22Rv1 (cell line): ENCODE measurements around the gene MSL3B.

Experiments used
- H3K27ac ChIP-seq: fragments of 450-650 bp; 2 replicates; pipeline ENCODE4 v1.5.1; 2017
- ZFX ChIP-seq: fragments of 450-650 bp; IDR thresholded peaks from 2 replicates; pipeline ENCODE4 v1.6.1; 2017; ENCODE audit warnings: antibody characterized with exemption, borderline replicate concordance
- TF ChIP-seq, protein P1 (sequence below): fragments of 450-650 bp; IDR thresholded peaks from 2 replicates; pipeline ENCODE4 v1.5.1; 2017; ENCODE audit warnings: mild to moderate bottlenecking

Gene MSL3B

DNA sequence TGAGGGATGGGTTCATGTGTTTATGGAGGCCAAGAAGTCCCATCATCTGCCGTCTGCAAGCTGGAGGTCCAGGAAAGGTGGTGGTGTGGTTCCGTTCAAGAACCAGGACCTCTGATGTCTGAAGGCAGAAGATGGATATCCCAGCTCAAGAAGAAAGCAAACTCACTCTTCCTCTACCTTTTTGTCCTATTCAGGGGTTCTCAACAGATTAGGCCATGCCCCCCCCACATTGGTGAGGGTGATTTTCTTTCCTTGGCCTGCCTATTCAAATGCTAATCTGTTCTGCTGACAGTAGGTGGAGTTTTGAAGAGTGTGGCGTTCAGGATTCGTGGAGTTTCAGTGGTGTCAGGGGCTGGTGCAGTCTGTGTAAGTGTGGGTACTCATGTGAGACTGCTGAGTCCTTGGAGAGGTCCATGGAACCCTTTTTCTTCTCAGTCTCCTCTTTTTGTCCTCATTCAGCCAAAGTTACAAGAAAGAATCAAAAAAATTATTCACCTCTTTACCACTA lies 5.9 kb downstream of the MSL3B start:
- no peak overlapping the region for H3K27ac ChIP-seq
- TF ChIP-seq ZFX: no peak
- TF ChIP-seq, protein P1, sequence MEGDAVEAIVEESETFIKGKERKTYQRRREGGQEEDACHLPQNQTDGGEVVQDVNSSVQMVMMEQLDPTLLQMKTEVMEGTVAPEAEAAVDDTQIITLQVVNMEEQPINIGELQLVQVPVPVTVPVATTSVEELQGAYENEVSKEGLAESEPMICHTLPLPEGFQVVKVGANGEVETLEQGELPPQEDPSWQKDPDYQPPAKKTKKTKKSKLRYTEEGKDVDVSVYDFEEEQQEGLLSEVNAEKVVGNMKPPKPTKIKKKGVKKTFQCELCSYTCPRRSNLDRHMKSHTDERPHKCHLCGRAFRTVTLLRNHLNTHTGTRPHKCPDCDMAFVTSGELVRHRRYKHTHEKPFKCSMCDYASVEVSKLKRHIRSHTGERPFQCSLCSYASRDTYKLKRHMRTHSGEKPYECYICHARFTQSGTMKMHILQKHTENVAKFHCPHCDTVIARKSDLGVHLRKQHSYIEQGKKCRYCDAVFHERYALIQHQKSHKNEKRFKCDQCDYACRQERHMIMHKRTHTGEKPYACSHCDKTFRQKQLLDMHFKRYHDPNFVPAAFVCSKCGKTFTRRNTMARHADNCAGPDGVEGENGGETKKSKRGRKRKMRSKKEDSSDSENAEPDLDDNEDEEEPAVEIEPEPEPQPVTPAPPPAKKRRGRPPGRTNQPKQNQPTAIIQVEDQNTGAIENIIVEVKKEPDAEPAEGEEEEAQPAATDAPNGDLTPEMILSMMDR: no peak

DNA sequence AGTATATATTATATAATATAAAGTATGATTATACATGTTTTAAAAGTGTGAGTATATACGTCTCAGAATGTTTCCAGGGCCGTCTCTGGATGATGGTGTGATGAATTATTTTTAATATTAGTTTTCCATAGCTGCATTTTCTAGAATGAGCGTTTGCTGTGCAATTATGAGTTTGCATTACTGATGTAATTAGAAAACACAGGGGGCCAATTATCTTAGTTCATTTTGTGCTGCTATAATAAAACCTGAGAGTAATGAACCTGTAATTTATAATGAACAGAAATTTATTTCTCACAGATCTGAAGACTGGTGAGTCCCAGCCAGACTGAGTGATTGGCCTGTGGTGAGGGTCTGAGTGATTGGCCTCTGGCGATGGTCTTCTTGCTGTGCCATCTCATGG lies 9.9 kb downstream of the MSL3B start:
- H3K27ac ChIP-seq: no peak overlapping the region
- TF ChIP-seq, protein P1: no peak
- TF ChIP-seq ZFX: no peak

DNA sequence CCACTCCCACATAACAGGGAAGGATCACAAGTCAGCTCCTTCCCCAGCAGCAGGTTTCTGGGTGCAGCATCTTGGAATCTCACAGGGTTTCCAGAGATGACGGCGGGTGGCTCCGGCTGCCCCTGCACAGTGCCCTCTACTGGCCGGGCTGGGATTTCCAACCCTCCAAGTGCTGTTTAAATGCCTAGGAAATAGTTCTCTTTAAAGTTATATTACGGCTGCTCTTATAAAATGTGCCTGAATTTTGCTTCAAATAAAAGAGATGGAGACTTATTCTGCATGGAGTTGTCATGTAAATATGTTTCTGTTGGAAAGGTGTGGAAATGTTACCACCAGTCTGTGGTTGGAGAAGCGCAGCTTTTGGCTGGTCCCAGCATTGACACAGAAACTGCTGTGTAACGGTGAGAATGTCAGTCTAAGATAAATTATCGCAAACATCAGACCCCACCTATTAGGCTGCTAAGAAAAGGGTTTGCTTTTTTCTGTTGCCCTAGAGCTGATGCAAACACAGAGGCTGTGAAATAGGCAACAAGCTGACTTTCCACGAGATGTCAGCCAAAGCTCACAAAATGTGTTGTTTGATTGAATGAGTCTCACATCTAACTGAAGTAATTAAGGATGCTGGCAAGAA lies 10.6 kb downstream of the MSL3B start:
- TF ChIP-seq, protein P1: peak; percentile 97
- TF ChIP-seq ZFX: no peak
- no peak overlapping the region for H3K27ac ChIP-seq

DNA sequence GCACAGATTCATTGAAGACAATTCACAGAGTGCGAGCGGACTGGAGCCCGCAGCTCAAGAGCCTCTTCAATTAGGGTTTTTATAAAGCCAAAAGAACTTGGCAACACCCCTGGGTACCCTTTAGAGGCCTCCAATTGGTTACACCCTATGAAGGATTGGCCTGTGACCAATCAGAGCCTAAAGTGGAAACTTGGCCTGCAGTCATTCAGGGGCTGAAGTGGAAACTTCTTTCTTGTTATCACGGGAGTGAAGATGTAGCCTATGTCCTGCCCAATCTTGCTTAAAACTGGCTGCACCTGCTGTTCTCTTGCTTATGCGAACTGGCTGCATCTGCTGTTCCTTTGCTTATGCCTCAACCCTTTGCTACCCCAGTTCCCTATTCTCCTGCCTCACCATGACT lies 12.0 kb downstream of the MSL3B start:
- H3K27ac ChIP-seq: no peak overlapping the region
- no peak for TF ChIP-seq ZFX
- TF ChIP-seq, protein P1: no peak

DNA sequence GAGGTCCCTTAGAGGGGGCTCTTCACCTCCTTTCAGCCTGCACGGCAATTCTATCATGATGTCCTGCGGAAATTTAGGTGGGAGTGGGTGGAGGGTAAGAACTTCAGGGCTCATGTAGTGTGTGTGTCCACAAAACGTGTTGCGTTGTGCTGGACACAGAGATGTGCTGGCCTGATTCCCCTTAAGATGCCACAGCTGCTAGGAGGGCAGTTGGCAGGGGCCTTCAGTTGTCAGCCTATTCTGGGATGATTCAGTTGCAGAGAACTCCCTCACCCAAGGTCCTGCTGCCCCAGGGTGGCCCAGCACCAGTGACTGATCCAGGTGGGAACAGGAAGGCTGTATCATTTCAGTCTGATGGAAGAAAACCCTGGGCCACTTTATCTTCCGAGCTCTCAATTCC lies 12.8 kb downstream of the MSL3B start:
- peak overlapping the region; percentile 74; the same call in 1 of the 2 replicates for H3K27ac ChIP-seq
- TF ChIP-seq ZFX: no peak
- TF ChIP-seq, protein P1: no peak

DNA sequence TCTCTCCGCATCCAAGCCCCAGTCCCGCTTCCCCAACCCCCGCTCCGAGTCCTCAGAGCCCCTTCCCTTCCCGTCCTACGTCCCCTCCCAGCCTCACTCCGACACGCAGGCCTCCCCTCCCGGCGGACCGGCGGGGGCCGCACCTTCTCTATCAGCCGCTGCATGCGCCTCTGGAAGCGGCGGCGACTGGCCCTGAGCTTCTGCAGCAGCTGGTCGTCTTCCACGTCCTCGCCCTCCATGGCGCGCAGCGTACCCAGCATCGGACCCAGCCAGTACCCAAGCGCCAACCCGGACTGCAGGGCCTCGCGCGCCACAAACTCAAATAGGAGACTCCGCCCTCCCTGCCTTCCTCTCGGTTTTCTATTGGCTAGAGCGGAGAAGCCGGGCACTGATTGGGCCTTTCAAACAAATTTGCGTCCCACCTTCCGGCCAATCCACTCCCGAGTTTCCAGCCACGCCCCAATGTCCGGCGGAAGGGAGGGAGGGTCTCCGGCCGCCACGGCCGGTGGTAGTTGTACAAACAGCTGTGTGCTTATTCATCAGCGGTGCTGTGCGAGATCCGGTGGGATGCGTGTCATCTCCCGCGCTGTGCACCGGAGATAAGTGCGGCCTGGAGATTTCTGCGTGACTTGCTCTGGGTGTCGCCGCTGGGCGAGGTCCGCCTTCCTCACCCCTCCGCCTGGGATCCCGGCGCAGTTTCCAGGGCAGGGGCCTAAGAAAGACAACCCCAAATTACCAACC lies 13.8 kb downstream of the MSL3B start, which contains the start of gene HJURP:
Gene HJURP (minus strand): TSS at position 295 of the 741 bp plus-strand sequence. CDS start 35 bp downstream, at position 260.
- TF ChIP-seq ZFX: no peak
- TF ChIP-seq, protein P1: no peak
- H3K27ac ChIP-seq: peak within 1 kb of the TSS; percentile 74

DNA sequence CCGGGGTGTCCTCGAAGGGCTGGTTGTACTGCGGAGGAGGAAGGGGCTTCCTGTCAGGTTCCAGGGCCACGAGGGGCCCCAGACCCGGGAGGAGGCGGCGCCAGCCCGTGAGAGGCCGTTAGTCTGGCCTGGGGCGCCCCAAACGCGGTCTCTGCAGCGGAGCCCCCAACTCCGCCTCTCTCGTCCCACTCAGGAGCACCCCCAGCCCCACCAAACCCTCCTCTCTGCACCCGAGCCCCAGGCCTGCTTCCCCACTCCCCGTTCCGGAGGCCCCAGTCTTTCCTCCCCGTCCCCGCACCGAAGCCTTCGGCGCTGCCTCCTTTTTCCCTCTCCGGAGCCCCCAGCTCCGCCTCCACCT lies 14.3 kb downstream of the MSL3B start:
- no peak for TF ChIP-seq ZFX
- TF ChIP-seq, protein P1: no peak
- peak overlapping the region; percentile 74 for H3K27ac ChIP-seq
